ENCODE data around the gene CCDC68.

- TF ChIP-seq, protein P1, sequence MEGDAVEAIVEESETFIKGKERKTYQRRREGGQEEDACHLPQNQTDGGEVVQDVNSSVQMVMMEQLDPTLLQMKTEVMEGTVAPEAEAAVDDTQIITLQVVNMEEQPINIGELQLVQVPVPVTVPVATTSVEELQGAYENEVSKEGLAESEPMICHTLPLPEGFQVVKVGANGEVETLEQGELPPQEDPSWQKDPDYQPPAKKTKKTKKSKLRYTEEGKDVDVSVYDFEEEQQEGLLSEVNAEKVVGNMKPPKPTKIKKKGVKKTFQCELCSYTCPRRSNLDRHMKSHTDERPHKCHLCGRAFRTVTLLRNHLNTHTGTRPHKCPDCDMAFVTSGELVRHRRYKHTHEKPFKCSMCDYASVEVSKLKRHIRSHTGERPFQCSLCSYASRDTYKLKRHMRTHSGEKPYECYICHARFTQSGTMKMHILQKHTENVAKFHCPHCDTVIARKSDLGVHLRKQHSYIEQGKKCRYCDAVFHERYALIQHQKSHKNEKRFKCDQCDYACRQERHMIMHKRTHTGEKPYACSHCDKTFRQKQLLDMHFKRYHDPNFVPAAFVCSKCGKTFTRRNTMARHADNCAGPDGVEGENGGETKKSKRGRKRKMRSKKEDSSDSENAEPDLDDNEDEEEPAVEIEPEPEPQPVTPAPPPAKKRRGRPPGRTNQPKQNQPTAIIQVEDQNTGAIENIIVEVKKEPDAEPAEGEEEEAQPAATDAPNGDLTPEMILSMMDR (IDR thresholded peaks at IDR 0.05) = no peak
- no peak for TF ChIP-seq POLR2A (IDR thresholded peaks at IDR 0.05)
- no peak for TF ChIP-seq POLR2AphosphoS5 (IDR thresholded peaks at IDR 0.05)
- TF ChIP-seq EP300 (IDR thresholded peaks at IDR 0.05) = no peak
These were observed 936 bp upstream of the CCDC68 start for GRCh38 chr18:54960197-54960596.

All from upper lobe of left lung (tissue), 4 donors.